Measurements from ENCODE around the gene NLGN4X.

Gene NLGN4X

DNA sequence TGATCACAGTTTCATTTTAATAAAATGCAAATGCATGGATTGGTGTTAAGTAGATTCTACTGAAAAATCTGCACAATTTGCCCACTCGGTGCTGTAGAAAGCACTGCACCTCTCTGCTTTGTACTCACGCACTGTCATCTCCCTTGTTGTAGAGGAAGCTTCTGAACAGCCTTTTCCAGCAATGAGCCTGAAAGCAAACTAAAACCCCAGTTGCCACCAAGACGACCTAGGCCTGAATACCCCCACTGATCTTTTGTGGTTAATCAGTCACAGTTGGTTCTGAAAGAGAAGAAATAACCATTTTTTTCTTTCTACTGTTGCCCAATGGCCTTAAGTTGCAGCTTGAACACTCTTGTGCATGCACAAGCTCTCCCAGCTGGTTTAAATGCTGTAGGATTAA is 229.8 kb downstream of the NLGN4X start:
- DNase-seq (ENCODE audit: extremely low read depth, low read depth) = no peak
- TF ChIP-seq, protein P1, sequence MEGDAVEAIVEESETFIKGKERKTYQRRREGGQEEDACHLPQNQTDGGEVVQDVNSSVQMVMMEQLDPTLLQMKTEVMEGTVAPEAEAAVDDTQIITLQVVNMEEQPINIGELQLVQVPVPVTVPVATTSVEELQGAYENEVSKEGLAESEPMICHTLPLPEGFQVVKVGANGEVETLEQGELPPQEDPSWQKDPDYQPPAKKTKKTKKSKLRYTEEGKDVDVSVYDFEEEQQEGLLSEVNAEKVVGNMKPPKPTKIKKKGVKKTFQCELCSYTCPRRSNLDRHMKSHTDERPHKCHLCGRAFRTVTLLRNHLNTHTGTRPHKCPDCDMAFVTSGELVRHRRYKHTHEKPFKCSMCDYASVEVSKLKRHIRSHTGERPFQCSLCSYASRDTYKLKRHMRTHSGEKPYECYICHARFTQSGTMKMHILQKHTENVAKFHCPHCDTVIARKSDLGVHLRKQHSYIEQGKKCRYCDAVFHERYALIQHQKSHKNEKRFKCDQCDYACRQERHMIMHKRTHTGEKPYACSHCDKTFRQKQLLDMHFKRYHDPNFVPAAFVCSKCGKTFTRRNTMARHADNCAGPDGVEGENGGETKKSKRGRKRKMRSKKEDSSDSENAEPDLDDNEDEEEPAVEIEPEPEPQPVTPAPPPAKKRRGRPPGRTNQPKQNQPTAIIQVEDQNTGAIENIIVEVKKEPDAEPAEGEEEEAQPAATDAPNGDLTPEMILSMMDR (IDR thresholded peaks at IDR 0.05; ENCODE audit: low read depth, low read length) = no peak

DNA sequence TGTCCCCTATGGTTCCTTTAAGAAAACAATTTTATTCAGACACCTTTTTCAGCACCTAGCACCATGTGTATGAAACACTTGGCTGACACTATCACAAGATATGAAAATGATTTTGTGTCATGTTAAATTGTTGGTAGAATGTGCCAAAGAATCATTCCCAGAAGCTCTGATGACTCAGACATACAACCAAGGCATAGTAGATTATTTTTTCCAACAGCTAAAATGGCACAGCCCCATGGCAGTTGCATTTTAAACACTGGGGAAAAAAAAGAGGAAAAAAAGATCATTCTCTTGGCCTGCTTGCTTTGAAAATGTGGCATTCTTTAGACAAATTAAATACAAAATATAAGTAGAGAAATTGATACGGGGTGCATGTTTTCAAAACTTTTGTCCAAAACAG is 230.2 kb downstream of the NLGN4X start:
- no peak for DNase-seq (ENCODE audit: extremely low read depth, low read depth)
- TF ChIP-seq, protein P1 (IDR thresholded peaks at IDR 0.05; ENCODE audit: low read depth, low read length) = no peak

DNA sequence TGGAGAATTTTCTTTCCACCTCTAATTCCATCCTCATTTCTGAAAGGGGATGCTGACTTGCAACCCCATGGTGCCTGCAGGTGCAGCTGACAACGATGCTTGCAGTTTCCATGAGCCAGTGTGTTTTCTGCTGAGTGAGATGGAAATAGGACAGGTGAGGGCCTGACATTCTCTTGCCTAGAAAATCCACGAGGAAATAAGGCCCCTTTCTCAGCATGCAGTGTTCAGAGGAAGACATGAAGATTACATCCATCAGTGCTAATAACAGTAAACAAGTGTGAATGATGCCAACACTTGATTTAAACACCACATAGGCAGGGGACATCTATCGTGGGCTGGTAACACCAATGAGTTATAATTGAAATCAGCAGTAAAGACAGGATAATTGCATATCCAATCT is 237.3 kb downstream of the NLGN4X start:
- DNase-seq (ENCODE audit: extremely low read depth, low read depth) = no peak
- TF ChIP-seq, protein P1 (IDR thresholded peaks at IDR 0.05; ENCODE audit: low read depth, low read length) = no peak

DNA sequence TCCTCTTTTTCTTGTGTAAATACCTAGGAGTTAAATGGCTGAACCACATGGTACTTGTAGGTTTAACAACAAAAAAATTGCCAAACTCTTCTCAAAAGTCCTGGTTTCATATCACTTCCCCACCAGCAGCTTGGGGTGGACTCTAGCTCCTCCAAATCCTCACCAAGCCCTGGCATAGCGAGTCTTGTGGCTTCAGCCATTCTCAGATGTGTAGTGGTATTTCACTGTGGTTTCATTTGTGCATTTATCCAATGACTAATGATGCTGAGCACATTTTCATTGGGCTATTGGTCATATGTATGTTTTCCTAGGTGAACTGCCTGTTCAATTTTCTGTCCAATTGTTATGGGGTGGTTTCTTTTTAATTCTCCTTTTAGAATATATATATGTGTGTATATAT is 249.3 kb downstream of the NLGN4X start:
- TF ChIP-seq, protein P1 (IDR thresholded peaks at IDR 0.05; ENCODE audit: low read depth, low read length) = no peak
- no peak for DNase-seq (ENCODE audit: extremely low read depth, low read depth)

DNA sequence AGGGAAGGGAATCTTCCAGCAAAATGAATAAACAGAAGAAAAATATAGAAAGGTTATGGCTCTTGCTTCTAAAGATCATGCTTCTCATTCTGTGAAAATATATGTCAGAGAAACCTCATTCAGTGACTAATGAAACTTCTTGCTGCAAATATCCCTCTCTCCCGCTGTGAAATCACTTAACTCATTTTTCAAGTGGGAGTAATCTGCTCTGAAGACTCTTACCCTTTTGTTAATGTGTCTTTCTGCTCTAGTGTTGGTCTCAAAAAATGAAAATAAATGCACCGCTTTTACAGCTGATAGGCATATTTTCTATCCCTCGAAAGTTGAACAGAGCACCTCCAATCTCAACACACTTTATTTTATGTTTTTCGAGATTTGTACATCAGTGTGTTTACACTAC is 252.3 kb downstream of the NLGN4X start:
- TF ChIP-seq, protein P1 (IDR thresholded peaks at IDR 0.05; ENCODE audit: low read depth, low read length) = no peak
- no peak for DNase-seq (ENCODE audit: extremely low read depth, low read depth)

DNA sequence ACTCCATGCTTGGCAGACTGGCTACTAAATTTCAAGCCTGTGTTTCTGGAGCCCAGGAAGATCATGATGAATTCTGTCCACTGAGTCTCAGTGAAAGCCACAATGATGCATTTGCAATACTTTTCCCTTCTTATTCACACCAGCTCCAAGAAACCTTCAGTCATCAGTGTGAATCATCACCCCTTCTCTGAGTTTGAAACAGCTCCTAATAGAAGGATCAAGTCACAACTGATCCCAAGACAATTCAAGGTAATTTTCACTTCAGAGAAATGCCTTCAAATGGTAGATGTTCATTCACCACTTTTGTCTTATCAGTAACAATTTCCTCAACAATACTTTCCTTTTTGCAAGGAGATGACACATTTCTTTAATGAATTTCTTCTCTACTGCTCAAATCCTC is 257.4 kb downstream of the NLGN4X start:
- no peak for DNase-seq (ENCODE audit: extremely low read depth, low read depth)
- TF ChIP-seq, protein P1 (IDR thresholded peaks at IDR 0.05; ENCODE audit: low read depth, low read length) = no peak

DNA sequence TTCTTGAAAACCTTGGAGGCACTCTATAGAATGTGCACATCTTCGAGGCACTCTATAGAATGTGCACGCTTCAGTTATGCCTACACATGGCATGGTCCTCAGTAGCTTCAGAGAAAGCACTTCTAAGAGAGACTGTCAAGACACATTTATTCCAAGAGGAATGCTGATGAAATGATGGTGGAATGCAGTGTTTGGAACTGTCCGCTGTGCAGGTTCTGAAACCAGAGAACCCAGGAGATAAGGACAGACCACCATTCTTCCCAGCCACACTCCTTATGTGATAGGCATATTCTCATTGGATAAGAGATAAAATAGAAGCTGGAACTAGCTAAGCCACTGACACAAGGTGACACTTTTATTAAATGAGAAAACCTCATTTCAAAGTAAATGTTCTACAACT is 263.3 kb downstream of the NLGN4X start:
- DNase-seq (ENCODE audit: extremely low read depth, low read depth) = no peak
- TF ChIP-seq, protein P1 (IDR thresholded peaks at IDR 0.05; ENCODE audit: low read depth, low read length) = no peak
